Measurements from ENCODE around the gene MSLN.

- TF ChIP-seq ZNF274 (IDR thresholded peaks at IDR 0.05; ENCODE audit: low read depth, low read length) (no peak), YY1 (IDR thresholded peaks at IDR 0.05; ENCODE audit: insufficient read depth, insufficient read length) (no peak)
These were observed 20.9 kb downstream of the MSLN start for GRCh38 chr16:781346-782010.

All from NT2/D1 (cell line).